ENCODE data around the gene FBXO8. TPM values are rescaled to one million over a fixed set of nuclear protein-coding genes. Genes with fewer than 3 reads are reported as not detected.

The FBXO8 gene
- total and polyA plus RNA-seq, 2 of the 4 experiments (the other 2 are of a cell fraction), result 11.3 to 25.6 TPM

- no peak overlapping the region for H2AFZ ChIP-seq (replicated peaks; ENCODE audit: low read length, poor library complexity)
- ATAC-seq (ENCODE audit: low read depth), result peak; percentile 74
Observed at GRCh38 chr4:174314770-174315169, 31.3 kb upstream of the FBXO8 start.

More at GRCh38 chr4:174314770-174315169, 31.3 kb upstream of the FBXO8 start:
- no peak overlapping the region for H4K91ac ChIP-seq (ENCODE audit: insufficient read depth, low read depth, low read length)
- no peak overlapping the region for H3K4me3 ChIP-seq (ENCODE audit: insufficient read depth, low read depth, low read length)
- no TSS peak for BruUV-seq (replicated peaks)
- no peak overlapping the region for H3K23ac ChIP-seq (ENCODE audit: low read depth, low read length)
- in situ Hi-C loops (cut with MboI; ENCODE audit: low sequenced_read_pairs), result loop anchor here (10.0 to 25.0 kb wide), 2 partner anchors 90 to 802 kb away; no protein-coding TSS in a partner anchor
- H2AK9ac ChIP-seq (replicated peaks; ENCODE audit: low read depth, low read length, poor library complexity), result no peak overlapping the region
- no peak overlapping the region for H3K14ac ChIP-seq (replicated peaks; ENCODE audit: low read depth, low read length)
- no peak overlapping the region for H2BK5ac ChIP-seq (ENCODE audit: low read depth, low read length, poor library complexity, severe bottlenecking)
- no peak overlapping the region for H4K5ac ChIP-seq (ENCODE audit: low read depth, low read length)
- no peak overlapping the region for H3K56ac ChIP-seq (ENCODE audit: extremely low read depth, insufficient read depth, low read length)
- TF ChIP-seq USF2 (IDR thresholded peaks at IDR 0.05; ENCODE audit: low read depth, low read length) (peak; percentile 54; the same call in 1 of the 2 replicates), MAFK (IDR thresholded peaks at IDR 0.05; ENCODE audit: low read depth, low read length) (peak; percentile 65), RFX5 (IDR thresholded peaks at IDR 0.05; ENCODE audit: low read depth, low read length) (no peak)
- H4K20me1 ChIP-seq (ENCODE audit: insufficient read depth, low read length), result no peaks in the 10 kb centered on the region
- no peaks in the 10 kb centered on the region for H3K9me3 ChIP-seq (ENCODE audit: control insufficient read depth, insufficient read depth, low read length)
- no peaks in the 10 kb centered on the region for H3K36me3 ChIP-seq (ENCODE audit: control insufficient read depth, insufficient read depth, low read length)
- peak; percentile 65 for DNase-seq
- H3K4ac ChIP-seq (ENCODE audit: low read depth, low read length), result no peak overlapping the region
- no peak overlapping the region for H2BK120ac ChIP-seq (ENCODE audit: low read depth, low read length)
- H3K18ac ChIP-seq (ENCODE audit: low read depth, low read length), result no peak overlapping the region
- no peaks in the 10 kb centered on the region for H3K79me1 ChIP-seq (ENCODE audit: low read depth in 1 of 2, low read length in 2 of 2)
- no peak overlapping the region for H2AK5ac ChIP-seq (ENCODE audit: low read depth, low read length)
- H3K4me1 ChIP-seq (ENCODE audit: control insufficient read depth, insufficient read depth, low read length), result peaks cover 2% of the 10 kb centered on the region; the same call in 1 of the 2 replicates
- H2BK15ac ChIP-seq (ENCODE audit: low read depth, low read length), result no peak overlapping the region
- WGBS, 2 experiments (ENCODE audit: extremely low coverage in 2 of 2, insufficient read length in 1 of 2), result no CpG with 5 or more reads among the region's 3 CpGs
- no peak overlapping the region for H3K27ac ChIP-seq (ENCODE audit: insufficient read depth, low read length)
- dilution Hi-C loops (cut with HindIII; ENCODE audit: low sequenced_read_pairs, unreplicated experiment), result no loop called here
- intact Hi-C loops (cut with micrococcal nuclease), result loop anchor here (5.0 to 10.0 kb wide), 3 partner anchors 190 to 892 kb away; no protein-coding TSS in a partner anchor
- no peak overlapping the region for H4K8ac ChIP-seq (ENCODE audit: low read depth in 2 of 2, low read length in 2 of 2)
- H3K9me1 ChIP-seq (ENCODE audit: insufficient read depth, low read length), result 0 out of 2 replicates have a peak, but pooled peaks cover 3% of the 10 kb centered on the region
- POLR2A ChIA-PET (ENCODE audit: unreplicated experiment), result no interaction called here
- no peaks in the 10 kb centered on the region for H3K27me3 ChIP-seq (ENCODE audit: control insufficient read depth, insufficient read depth, low read length)
- no peak overlapping the region for H3K4me2 ChIP-seq (ENCODE audit: low read depth, low read length)
- no peak overlapping the region for H2BK20ac ChIP-seq (ENCODE audit: low read depth, low read length)
- no peak overlapping the region for H3K9ac ChIP-seq (ENCODE audit: low read depth, low read length)
- CTCF ChIA-PET, result interaction anchor here (0.6 to 0.8 kb wide), 3 partner anchors 9 to 820 kb away, joined by 3 to 6 read pairs (median 5); no protein-coding TSS in a partner anchor
